Measurements from ENCODE around the gene RPLP1.

Gene RPLP1

DNA sequence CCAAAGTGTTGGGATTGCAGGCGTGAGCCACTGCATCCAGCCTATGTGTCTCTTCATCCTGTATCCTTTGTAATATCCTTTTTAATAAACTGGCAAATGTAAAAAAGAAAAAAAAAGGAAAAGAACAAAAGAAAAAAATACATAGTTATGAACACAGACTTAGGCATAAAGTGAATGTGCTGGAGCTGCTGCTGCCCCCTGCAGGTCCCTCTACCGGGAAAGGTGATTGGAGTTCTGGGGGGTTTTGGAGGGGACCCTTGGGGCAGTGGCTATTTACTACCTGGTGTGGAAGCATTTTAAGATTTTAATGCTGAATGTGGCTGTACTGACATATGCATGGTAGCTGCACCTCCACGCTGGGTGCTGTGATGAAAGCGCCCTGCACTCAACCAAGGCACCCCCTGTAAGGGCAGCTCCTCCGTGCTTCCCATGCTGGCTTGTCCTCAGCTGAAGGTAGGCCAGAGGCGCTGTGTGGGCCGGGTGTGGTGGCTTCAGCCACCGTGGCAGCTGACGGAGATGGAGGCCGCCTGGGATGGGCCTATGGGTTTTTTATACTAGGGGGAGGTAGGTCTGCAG is 49.9 kb downstream of the RPLP1 start:
- Histone ChIP-seq H3K36me3 (ENCODE audit: control insufficient read depth, low read depth, low read length) (no peaks in the 10 kb centered on the region), H3K4me1 (ENCODE audit: control insufficient read depth, low read depth, low read length) (peaks cover 4% of the 10 kb centered on the region), H3K9ac (ENCODE audit: low read length) (no peak overlapping the region), H3K9me3 (ENCODE audit: control insufficient read depth, low read depth, low read length) (no peaks in the 10 kb centered on the region), H3K4me3 (ENCODE audit: low read length) (no peak overlapping the region), H3K27ac (ENCODE audit: low read length) (no peak overlapping the region), H3K27me3 (ENCODE audit: control insufficient read depth, insufficient read depth, low read length) (no peaks in the 10 kb centered on the region)

DNA sequence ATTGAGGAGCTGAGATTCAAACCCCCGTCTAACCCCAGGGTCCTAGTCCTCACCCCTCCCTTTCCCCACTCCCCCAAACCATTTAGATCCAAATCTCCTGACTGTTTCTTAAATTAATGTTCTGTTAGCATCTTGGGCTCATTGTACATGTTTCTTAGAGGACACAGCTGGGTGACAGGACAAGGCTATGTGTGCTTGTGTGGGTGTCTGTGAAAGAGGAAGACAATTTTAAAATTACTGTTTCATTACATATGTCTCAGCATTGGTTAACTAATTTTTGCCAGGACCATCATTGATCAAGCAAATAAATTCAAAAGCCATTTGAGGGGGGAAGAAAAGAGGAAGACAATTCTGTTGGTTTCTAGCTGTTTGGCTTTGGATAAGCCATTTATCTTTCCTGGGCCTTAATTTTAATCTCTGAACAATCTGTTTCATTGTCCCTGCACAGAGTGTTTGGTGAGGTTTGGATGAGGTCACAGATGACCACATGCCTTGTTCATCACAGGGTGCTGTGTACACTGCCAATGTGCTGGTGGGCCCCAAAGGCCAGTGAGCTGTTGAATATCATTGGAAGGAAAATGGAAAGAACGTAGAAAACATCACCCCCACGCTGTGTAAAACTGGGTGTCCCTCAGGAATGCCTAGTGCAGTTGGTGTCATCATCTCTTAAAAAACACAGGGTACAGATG is 51.9 kb downstream of the RPLP1 start:
- no peak overlapping the region for H3K9ac ChIP-seq (ENCODE audit: low read length)
- no peaks in the 10 kb centered on the region for H3K9me3 ChIP-seq (ENCODE audit: control insufficient read depth, low read depth, low read length)
- H3K4me1 ChIP-seq (ENCODE audit: control insufficient read depth, low read depth, low read length) = peaks cover 4% of the 10 kb centered on the region
- no peak overlapping the region for H3K4me3 ChIP-seq (ENCODE audit: low read length)
- H3K27ac ChIP-seq (ENCODE audit: low read length) = no peak overlapping the region
- no peaks in the 10 kb centered on the region for H3K36me3 ChIP-seq (ENCODE audit: control insufficient read depth, low read depth, low read length)
- no peaks in the 10 kb centered on the region for H3K27me3 ChIP-seq (ENCODE audit: control insufficient read depth, insufficient read depth, low read length)

Data from iPS-18a (cell line).